ENCODE data around the gene FARS2.

- TF ChIP-seq ZBTB48 (tag by site-specific recombination; IDR thresholded peaks at IDR 0.05) (no peak), ZBTB20 (tag by site-specific recombination; IDR thresholded peaks at IDR 0.05) (no peak), ZNF2 (tag by site-specific recombination; IDR thresholded peaks at IDR 0.05) (no peak), BCL11A (tag by site-specific recombination; IDR thresholded peaks at IDR 0.05; ENCODE audit: low read depth) (no peak), ZNF792 (tag by site-specific recombination; IDR thresholded peaks at IDR 0.05) (no peak)
These were observed 487.8 kb downstream of the FARS2 start for GRCh38 chr6:5749016-5749650.
